ENCODE results near the gene ABCG5. TPM values are rescaled to one million over a fixed set of nuclear protein-coding genes. Genes with fewer than 3 reads are reported as not detected.

Gene ABCG5
- polyA plus RNA-seq, 1 donor (not counting 4 experiments of a cell fraction or from before 2014, with no cell fraction given), result not detected

DNA sequence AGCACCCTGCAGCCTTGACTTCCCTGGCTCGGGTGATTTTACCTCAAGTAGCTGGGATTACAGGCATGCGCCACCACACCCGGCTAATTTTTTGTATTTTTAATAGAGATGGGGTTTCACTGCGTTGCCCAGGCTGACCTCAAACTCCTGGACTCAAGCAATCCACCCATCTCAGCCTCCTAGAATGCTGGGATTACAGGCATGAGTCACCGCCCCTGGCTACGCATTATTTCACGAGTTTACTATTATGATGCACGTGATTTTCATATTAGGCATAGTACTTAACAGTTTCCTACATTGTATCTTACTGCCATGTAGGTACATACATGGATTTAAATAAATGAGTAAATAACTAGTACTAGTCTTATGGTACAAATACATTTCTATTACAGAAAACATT is 60.4 kb downstream of the ABCG5 start:
- H3K79me2 ChIP-seq (ENCODE audit: control insufficient read depth, insufficient read depth, low read length), result peaks cover 2% of the 10 kb centered on the region
- H3K9ac ChIP-seq (ENCODE audit: control insufficient read depth, extremely low read depth, insufficient read depth, low read length), result no peak overlapping the region
- no peak overlapping the region for H2AFZ ChIP-seq (ENCODE audit: control insufficient read depth, low read length)
- H3K27ac ChIP-seq (ENCODE audit: control insufficient read depth, insufficient read depth, low read length), result no peak overlapping the region
- no peaks in the 10 kb centered on the region for H3K4me1 ChIP-seq (ENCODE audit: control insufficient read depth, extremely low read depth, insufficient read depth, low read length)
- dilution Hi-C loops (cut with MboI; ENCODE audit: extremely low pct_ligation_motif_present, low sequenced_read_pairs), result no loop called here
- no peak overlapping the region for H3K4me3 ChIP-seq (ENCODE audit: control insufficient read depth in 2 of 3, extremely low read depth in 1 of 3, insufficient read depth in 2 of 3, low read depth in 1 of 3, low read length in 3 of 3)
- H3K9me3 ChIP-seq (ENCODE audit: control insufficient read depth, low read depth, low read length), result no peaks in the 10 kb centered on the region
- no peak for DNase-seq (ENCODE audit: low read depth, low spot score)
- TF ChIP-seq, protein P1, sequence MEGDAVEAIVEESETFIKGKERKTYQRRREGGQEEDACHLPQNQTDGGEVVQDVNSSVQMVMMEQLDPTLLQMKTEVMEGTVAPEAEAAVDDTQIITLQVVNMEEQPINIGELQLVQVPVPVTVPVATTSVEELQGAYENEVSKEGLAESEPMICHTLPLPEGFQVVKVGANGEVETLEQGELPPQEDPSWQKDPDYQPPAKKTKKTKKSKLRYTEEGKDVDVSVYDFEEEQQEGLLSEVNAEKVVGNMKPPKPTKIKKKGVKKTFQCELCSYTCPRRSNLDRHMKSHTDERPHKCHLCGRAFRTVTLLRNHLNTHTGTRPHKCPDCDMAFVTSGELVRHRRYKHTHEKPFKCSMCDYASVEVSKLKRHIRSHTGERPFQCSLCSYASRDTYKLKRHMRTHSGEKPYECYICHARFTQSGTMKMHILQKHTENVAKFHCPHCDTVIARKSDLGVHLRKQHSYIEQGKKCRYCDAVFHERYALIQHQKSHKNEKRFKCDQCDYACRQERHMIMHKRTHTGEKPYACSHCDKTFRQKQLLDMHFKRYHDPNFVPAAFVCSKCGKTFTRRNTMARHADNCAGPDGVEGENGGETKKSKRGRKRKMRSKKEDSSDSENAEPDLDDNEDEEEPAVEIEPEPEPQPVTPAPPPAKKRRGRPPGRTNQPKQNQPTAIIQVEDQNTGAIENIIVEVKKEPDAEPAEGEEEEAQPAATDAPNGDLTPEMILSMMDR (optimal IDR thresholded peaks at IDR 0.05 in 1 of 3, IDR thresholded peaks at IDR 0.05 in 1 of 3, conservative IDR thresholded peaks at IDR 0.05 in 1 of 3; ENCODE audit: extremely low read depth in 1 of 3, insufficient read depth in 2 of 3, low read length in 3 of 3), result no peak
- H3K4me2 ChIP-seq (ENCODE audit: control insufficient read depth, extremely low read depth, insufficient read depth, low read depth, low read length), result no peak overlapping the region
- peaks cover 1 to 4% of the 10 kb centered on the region in 2 experiments for H3K36me3 ChIP-seq (ENCODE audit: control insufficient read depth in 2 of 2, extremely low read depth in 1 of 2, insufficient read depth in 2 of 2, low read length in 2 of 2)
- no peaks in the 10 kb centered on the region for H3K9me1 ChIP-seq (ENCODE audit: control insufficient read depth, extremely low read depth, insufficient read depth, low read length)
- no peaks in the 10 kb centered on the region for H4K20me1 ChIP-seq (ENCODE audit: control insufficient read depth, extremely low read depth, insufficient read depth, low read length)
- FAIRE-seq, result no peak
- H3K27me3 ChIP-seq (ENCODE audit: control insufficient read depth, extremely low read depth, insufficient read depth, low read length), result no peaks in the 10 kb centered on the region

DNA sequence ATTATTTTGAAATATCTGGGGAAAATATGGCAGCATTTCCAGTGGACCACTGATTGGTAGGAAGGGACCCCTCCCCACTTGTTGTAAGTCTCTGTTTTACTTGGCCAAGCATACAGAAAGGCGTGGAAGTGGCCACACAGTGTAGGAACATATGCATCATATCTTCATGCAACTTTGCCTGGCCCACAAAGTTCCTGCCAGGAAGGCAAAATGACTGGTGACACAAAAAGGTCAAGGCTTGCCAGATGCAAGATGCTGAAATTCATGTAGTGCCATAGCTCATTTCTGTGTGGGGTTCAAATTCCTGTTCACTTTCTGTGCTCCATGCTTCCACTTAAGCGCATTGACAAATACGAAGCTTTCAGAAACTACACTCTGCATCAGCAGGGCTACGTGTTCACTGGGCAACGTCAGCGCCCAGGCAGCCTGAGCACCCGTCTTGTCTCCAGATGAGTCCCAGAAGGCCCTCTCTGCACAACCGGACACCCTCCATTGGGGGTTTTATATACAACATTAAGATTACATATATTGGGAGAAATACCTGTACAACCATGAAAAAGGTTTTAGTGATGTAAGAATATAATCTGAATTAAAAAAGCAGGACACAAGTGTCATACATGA is 61.2 kb downstream of the ABCG5 start:
- no peak for TF ChIP-seq EZH2 (IDR thresholded peaks at IDR 0.05; ENCODE audit: low read length)
- peaks cover 1 to 4% of the 10 kb centered on the region in 2 experiments for H3K36me3 ChIP-seq (ENCODE audit: control insufficient read depth in 2 of 2, extremely low read depth in 1 of 2, insufficient read depth in 2 of 2, low read length in 2 of 2)
- no peaks in the 10 kb centered on the region for H4K20me1 ChIP-seq (ENCODE audit: control insufficient read depth, extremely low read depth, insufficient read depth, low read length)
- no peaks in the 10 kb centered on the region for H3K9me1 ChIP-seq (ENCODE audit: control insufficient read depth, extremely low read depth, insufficient read depth, low read length)
- no peak overlapping the region for H3K9ac ChIP-seq (ENCODE audit: control insufficient read depth, extremely low read depth, insufficient read depth, low read length)
- H3K27me3 ChIP-seq (ENCODE audit: control insufficient read depth, extremely low read depth, insufficient read depth, low read length), result no peaks in the 10 kb centered on the region
- DNase-seq (ENCODE audit: low read depth, low spot score) (no peak), FAIRE-seq (no peak)
- H3K79me2 ChIP-seq (ENCODE audit: control insufficient read depth, insufficient read depth, low read length), result peaks cover 2% of the 10 kb centered on the region
- H2AFZ ChIP-seq (ENCODE audit: control insufficient read depth, low read length), result no peak overlapping the region
- H3K4me1 ChIP-seq (ENCODE audit: control insufficient read depth, extremely low read depth, insufficient read depth, low read length), result no peaks in the 10 kb centered on the region
- no peaks in the 10 kb centered on the region for H3K9me3 ChIP-seq (ENCODE audit: control insufficient read depth, low read depth, low read length)
- no peak overlapping the region for H3K4me3 ChIP-seq (ENCODE audit: control insufficient read depth in 2 of 3, extremely low read depth in 1 of 3, insufficient read depth in 2 of 3, low read depth in 1 of 3, low read length in 3 of 3)
- H3K27ac ChIP-seq (ENCODE audit: control insufficient read depth, insufficient read depth, low read length), result no peak overlapping the region
- dilution Hi-C loops (cut with MboI; ENCODE audit: extremely low pct_ligation_motif_present, low sequenced_read_pairs), result no loop called here
- H3K4me2 ChIP-seq (ENCODE audit: control insufficient read depth, extremely low read depth, insufficient read depth, low read depth, low read length), result no peak overlapping the region

DNA sequence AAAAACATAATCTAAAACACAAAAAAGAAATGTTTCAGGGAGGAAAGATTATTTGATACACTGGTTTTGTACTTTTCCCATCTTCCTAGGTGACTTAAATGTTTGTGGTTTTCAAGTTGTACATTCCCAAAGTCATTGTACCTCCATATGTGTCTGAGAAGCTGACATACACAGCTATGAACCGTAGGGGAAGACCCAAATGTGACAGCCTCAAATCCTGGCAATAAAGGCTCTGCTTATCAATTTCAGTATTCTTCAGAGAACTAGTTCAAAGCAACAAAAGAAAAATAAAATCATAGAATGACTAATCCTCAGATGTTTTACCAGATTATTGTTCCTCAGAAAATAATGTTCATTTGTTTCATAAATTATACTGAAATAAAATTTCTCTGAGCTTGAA is 62.3 kb downstream of the ABCG5 start:
- dilution Hi-C loops (cut with MboI; ENCODE audit: extremely low pct_ligation_motif_present, low sequenced_read_pairs), result no loop called here
- FAIRE-seq, result no peak

More for the DNA sequence above, 62.3 kb downstream of the ABCG5 start:
- no peak overlapping the region for H2AFZ ChIP-seq (ENCODE audit: control insufficient read depth, low read length)
- no peak for DNase-seq (ENCODE audit: low read depth, low spot score)
- H4K20me1 ChIP-seq (ENCODE audit: control insufficient read depth, extremely low read depth, insufficient read depth, low read length), result no peaks in the 10 kb centered on the region
- H3K9me3 ChIP-seq (ENCODE audit: control insufficient read depth, low read depth, low read length), result no peaks in the 10 kb centered on the region
- no peaks in the 10 kb centered on the region for H3K9me1 ChIP-seq (ENCODE audit: control insufficient read depth, extremely low read depth, insufficient read depth, low read length)
- H3K79me2 ChIP-seq (ENCODE audit: control insufficient read depth, insufficient read depth, low read length), result peaks cover 2% of the 10 kb centered on the region
- no peak overlapping the region for H3K4me2 ChIP-seq (ENCODE audit: control insufficient read depth, extremely low read depth, insufficient read depth, low read depth, low read length)
- H3K4me3 ChIP-seq (ENCODE audit: control insufficient read depth in 2 of 3, extremely low read depth in 1 of 3, insufficient read depth in 2 of 3, low read depth in 1 of 3, low read length in 3 of 3), result no peak overlapping the region
- no peaks in the 10 kb centered on the region for H3K4me1 ChIP-seq (ENCODE audit: control insufficient read depth, extremely low read depth, insufficient read depth, low read length)
- H3K27ac ChIP-seq (ENCODE audit: control insufficient read depth, insufficient read depth, low read length), result no peak overlapping the region
- TF ChIP-seq EZH2 (IDR thresholded peaks at IDR 0.05; ENCODE audit: low read length), result no peak
- TF ChIP-seq, protein P1 (optimal IDR thresholded peaks at IDR 0.05 in 1 of 3, IDR thresholded peaks at IDR 0.05 in 1 of 3, conservative IDR thresholded peaks at IDR 0.05 in 1 of 3; ENCODE audit: extremely low read depth in 1 of 3, insufficient read depth in 2 of 3, low read length in 3 of 3), result no peak
- peaks cover 1 to 4% of the 10 kb centered on the region in 2 experiments for H3K36me3 ChIP-seq (ENCODE audit: control insufficient read depth in 2 of 2, extremely low read depth in 1 of 2, insufficient read depth in 2 of 2, low read length in 2 of 2)
- no peak overlapping the region for H3K9ac ChIP-seq (ENCODE audit: control insufficient read depth, extremely low read depth, insufficient read depth, low read length)
- H3K27me3 ChIP-seq (ENCODE audit: control insufficient read depth, extremely low read depth, insufficient read depth, low read length), result no peaks in the 10 kb centered on the region
